GM19452 (cell line): Measurements from ENCODE around the gene LCAT.
"Not testable (repeated sequence)": the region's sequence is repeated elsewhere in the genome, so short reads cannot be mapped to it uniquely, and the experiment has no call there.

Experiments used
- ATAC-seq: cut with Tn5 transposase; IDR thresholded peaks from one replicate; pipeline ENCODE4 v1.9.1; 2021; ENCODE audit not compliant: unreplicated experiment

Gene LCAT

DNA sequence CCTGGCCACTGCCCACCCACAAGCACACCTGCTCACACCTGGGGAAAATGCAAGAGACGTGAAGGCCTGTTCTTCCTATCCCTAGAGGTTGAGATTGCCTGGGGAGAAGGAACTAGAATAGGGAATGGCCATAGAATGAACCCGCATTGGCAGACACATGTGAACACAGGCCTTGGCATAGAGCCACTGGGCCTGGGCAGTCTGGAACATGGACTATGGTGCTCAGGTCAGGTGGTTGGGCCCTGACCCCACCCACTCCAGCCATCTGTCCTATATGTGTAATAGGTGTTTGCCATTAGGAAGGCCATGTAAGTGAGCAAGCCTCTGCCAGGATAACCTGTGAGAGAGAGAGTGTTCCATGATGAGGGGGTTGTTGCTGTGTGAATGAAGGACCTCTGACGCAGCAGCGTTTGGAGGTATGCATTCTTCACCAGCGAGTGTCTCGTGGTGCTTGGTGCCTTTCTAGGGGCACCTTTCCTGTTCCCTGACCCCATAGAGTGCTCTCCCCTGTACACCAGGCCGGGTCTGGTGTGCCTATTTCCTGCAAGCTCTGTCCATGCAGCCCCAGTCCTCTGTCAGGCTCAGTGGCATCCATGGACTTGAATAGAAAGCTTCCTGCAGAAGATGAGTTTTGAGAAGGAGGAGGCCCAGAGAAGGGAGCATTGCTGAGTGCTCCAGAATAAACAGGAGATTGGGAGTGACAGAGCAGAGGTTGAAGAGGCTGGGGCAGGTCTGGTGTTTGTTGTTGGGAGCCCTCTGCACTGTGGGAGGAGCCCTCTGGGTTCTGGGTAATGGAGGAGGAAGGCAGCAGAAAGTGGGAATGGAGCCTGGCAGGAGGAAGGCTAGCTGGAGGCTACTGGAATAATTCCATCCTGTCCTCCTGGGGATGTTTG, 27.8 kb downstream of the LCAT start:
- ATAC-seq, result no peak

DNA sequence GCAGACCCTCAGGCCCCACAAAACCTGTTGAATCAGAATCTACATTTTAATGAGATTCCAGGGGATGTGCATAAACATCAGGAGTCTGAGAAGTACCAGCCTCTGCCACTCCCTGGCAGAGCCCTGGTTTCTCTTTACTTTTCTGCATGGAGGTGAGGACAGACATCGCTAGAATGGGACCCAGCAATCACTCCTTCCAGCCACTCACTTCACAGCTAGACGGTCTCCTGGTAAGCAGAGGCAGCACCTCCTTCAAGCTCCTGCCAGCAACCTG, 28.5 kb downstream of the LCAT start:
- not testable (repeated sequence) for ATAC-seq

DNA sequence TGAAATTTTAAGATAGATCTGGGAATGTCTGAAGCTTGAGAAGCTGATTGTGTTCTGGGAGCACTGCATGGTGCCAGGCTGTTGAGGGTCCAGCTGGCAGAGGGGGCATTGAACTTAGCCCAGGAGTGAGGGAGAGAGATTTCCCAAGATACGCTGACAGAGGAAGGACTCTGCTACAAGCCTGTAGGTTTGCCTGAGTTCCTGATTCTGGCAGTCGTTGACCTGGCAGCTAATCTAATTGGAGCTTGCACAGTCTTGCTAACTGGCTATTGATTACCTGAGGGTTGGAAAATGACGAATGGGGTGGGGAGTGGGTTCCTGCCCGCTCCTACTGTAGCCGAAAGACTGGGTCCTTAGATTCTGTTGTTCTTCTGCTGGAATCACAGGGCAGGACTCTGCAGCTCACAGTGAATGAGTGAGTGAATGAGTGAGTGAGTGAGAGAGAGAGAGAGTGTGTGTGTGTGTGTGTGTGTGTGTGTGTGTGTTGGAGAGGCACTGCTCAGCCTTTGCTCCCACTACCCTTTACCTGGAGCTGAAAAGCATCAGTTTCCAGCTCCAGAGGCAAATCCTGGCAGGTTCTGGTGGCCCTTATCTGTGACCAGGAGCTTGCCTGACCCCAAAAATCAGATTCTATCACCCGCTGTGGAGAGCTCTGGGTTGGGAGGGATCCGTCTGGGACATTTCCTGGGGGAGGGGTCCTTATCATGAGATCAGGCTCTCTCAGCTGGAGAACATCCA, 29.0 kb downstream of the LCAT start:
- ATAC-seq, result no peak

DNA sequence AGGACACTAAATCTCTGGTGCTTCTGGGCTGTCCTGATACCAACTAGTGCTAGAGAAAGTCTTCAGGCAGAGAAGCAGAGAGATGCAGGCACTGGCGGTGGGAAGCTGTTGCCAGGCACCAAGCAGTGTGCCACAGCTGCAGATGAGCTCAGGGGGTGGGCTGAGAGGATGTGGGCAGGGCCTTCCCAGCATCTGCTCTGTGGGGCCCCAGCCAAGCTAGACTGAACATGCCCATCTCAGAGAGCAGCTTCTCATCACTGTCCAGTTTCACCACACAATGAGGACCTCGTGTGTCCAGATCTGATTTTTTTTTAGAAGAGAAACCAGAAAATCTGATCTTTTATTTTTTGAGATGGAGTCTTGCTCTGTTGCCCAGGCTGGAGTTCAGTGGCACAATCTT, 33.8 kb downstream of the LCAT start:
- peak; percentile 64 for ATAC-seq

DNA sequence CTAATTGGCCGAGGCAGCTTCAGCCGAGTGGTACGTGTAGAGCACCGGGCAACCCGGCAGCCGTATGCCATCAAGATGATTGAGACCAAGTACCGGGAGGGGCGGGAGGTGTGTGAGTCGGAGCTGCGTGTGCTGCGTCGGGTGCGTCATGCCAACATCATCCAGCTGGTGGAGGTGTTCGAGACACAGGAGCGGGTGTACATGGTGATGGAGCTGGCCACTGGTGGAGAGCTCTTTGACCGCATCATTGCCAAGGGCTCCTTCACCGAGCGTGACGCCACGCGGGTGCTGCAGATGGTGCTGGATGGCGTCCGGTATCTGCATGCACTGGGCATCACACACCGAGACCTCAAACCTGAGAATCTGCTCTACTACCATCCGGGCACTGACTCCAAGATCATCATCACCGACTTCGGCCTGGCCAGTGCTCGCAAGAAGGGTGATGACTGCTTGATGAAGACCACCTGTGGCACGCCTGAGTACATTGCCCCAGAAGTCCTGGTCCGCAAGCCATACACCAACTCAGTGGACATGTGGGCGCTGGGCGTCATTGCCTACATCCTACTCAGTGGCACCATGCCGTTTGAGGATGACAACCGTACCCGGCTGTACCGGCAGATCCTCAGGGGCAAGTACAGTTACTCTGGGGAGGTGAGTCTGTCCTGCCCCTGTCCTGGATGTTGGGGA, 34.7 kb downstream of the LCAT start:
- ATAC-seq, result no peak

DNA sequence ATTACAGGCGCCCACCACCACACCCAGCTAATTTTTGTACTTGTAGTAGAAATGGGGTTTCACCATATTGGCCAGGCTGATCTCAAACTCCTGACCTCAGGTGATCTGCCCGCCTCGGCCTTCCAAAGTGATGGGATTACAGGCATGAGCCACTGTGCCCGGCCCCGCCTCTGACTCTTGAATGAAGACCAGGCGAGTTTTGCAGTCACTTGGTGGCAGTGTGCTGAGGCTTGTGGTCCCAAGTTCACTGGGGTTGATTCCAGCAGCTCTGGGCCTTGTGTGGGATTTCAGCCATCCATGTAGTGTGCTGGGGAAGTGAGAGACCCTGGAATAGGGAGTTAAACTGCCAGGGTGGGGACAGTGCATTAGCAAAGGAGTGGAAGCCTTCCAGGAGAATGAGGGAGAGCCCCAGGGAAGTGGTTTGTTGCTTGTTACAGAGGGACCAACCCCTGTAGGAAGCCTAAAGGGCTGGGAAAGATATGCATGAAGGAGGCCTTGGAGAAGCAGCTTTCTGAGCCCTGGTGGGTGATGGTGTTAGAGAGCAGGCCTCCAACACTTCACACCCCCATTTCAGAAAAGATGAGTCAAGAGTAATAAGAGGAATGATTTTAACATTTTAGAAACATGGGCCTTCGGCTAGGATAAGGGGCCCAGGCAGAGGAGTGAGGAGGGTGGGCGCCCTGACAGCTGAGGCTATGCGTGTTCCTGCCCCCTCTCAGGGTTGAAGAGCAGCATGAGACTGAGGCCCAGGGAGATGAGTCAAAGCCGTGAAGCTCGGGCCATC, 36.3 kb downstream of the LCAT start:
- ATAC-seq, result no peak

DNA sequence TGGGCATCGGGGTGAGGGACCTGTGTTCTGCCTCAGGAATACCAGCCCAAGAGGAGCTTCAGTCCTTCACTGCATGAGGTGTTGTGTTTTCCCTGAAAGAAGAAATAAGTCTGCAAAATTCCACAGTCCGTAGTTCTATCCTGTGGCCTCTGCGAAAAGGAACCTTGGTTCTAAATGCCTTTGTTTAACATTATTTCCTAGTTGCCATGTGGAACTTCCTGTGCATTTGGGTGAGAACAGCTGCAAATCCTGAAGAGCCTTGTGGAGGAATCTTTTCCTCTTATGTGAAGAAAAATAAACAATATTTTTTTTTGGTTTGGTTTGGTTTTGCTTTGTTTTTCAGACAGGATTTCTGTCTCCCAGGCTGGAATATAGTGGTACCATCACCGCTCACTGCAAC, 41.1 kb downstream of the LCAT start:
- ATAC-seq, result no peak

DNA sequence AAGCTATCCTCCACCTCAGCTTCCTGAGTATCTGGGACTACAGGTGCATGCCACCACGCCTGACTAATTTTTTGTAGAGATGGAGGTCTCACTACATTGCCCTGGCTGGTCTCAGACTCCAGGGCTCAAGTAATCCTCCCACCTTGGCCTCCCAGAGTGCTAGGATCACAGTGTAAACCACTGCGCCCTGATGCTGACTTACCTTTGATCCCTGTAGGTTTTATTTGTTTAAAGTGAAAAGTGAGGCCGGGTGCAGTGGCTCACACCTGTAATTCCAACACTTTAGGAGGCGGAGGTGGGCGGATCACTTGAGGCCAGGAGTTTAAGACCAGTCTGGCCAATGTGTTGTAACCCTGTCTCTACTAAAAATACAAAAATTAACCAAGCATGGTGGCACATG, 42.2 kb downstream of the LCAT start:
- ATAC-seq, result no peak

DNA sequence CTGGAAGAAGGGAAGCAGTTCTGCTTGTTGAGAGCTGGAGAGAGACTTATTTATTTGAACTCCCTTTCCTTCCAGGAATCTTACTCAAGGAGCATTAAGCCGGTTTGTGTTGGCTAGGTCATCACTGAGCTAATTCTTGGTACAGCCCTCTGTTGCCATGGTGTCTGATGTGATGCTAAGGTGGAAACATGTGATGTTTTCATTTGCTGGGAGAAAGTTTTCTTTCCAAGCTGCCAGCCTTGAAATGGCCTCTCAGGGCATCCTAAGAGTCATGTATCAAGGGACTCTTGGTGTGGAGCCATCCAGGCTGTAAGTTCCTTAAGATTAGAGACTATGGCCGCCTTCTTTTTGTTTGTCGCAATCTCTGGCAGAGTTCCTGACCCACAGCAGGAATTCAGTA, 46.7 kb downstream of the LCAT start:
- ATAC-seq, result no peak

DNA sequence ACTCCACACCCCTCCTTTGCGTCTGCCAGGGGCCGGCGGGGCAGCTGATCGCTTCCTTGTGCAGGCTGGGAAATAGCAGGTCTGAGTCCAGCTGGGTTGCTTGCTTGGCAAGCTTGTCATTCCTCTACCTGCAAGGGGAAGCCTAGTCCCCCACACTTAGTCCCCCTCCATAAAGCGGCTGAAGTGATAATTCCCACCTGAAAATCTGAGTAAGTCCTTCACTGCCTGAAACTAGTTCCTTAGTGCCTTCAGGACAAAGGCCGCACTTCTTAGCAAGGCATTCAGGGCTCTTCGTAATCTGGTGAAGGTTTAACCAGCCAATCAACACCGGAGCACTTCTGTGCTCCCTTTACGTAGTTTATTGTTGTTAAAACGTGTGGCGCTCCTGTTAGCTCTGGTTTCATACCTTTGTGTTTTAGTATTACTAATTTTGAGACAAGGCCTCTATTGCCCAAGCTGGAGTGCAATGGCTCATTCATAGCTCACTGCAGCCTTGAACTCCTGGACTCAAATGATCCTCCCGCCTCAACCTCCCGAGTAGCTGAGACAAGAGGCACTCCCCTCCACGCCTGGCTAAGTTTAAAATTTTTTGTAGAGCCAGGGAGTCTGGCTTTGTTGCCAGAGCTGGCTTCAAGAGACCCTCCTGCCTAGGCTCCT, 50.0 kb downstream of the LCAT start:
- ATAC-seq, result no peak

DNA sequence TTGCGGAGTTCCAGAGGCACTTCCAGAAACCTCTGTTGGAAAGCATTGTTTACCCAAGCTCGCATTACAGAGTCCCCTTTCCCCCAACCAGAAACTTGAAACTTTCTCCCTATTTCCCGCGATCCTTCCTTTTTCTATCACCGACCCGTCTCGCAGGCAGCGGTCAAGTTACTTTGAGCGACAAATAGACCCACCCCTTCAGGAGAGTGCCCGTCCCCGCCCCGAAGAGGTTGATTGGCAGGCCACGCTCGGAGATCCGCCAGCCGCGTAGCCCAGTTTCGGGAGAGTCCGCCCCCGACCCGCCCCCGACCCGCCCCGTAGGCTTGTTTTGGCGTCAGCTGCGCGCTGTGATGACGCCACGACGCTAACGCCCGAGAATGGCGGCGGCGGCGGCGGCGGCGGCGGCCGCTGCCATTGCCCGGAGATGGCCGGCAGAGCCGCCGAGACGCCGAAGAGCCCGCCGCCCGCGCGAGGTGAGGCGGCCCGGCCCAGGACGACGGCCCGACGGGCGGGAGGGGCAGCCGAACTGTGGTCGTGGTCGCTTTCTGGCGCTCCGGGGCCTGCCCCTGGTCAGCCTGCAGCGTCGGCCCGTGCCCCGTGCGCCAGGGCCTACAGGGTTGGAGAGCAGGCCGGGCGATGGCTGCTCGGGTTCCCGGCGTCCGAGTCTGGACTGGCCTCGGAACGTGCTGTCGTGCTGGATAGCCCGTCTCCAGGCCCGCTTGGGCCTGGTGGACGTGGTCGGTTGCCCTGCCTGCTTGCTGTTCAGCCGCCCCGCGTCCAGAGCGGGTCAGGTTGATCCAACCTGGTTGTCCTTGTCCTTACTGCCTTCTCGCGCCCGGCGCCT, 50.8 kb downstream of the LCAT start, which contains the start of gene PSKH1:
PSKH1 (plus strand) TSS at position 356 of the 844 bp plus-strand sequence. CDS start 15,496 bp downstream, outside the sequence.
- peak; percentile 84 for ATAC-seq

DNA sequence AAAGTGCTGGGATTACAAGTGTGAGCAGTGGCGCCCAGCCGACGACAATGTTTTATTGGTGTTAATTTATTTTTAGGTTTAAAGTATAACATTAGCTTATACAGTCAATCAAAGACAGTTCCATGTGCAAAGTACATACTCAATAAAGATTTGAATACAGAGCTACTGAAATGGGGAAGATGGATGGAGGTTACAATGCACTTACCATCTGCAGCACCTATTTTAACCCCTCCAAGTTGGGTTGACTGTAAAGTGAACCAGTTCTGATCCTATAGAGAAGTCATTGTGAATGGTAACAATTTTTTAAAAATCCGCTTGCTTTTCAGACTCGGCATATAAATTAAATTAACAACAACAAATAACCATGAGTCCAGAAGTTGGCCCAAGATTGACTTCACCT, 51.5 kb downstream of the LCAT start:
- ATAC-seq, result no peak
